H9 (cell line): Measurements from ENCODE around the gene TMEM201. TPM values are rescaled to one million over a fixed set of nuclear protein-coding genes. Genes with fewer than 3 reads are reported as not detected.

Source experiments
- DNase-seq: peaks from one replicate; pipeline ENCODE4 v3.0.0-alpha.2; 2017
- H2AFZ ChIP-seq: one replicate; pipeline ENCODE4 v1.6.1; 2013; ENCODE audit warnings: mild to moderate bottlenecking, low read length, control low read depth, moderate library complexity
- H2AK5ac ChIP-seq: 2 replicates; pipeline ENCODE4 v1.6.1; 2013; ENCODE audit warnings: low read length, control low read depth, mixed read lengths; ENCODE audit not compliant: insufficient read length
- H2BK120ac ChIP-seq: one replicate; pipeline ENCODE4 v1.6.1; 2013; ENCODE audit warnings: low read depth, mild to moderate bottlenecking, low read length, control low read depth, inconsistent platforms; ENCODE audit not compliant: poor library complexity, severe bottlenecking
- H2BK12ac ChIP-seq: 2 replicates; pipeline ENCODE4 v1.6.1; 2013; ENCODE audit warnings: low read length, control low read depth, mixed read lengths, low read depth; ENCODE audit not compliant: insufficient read length
- H2BK15ac ChIP-seq: 2 replicates; pipeline ENCODE4 v1.6.1; 2013; ENCODE audit warnings: low read depth, low read length, control low read depth
- H2BK20ac ChIP-seq: one replicate; pipeline ENCODE4 v1.6.1; 2013; ENCODE audit warnings: low read depth, mild to moderate bottlenecking, low read length, control low read depth, inconsistent platforms; ENCODE audit not compliant: poor library complexity, severe bottlenecking
- H2BK5ac ChIP-seq: 2 replicates; pipeline ENCODE4 v1.6.1; 2013; ENCODE audit warnings: low read length, control low read depth, mixed read lengths; ENCODE audit not compliant: insufficient read length
- H3K14ac ChIP-seq: 2 replicates; pipeline ENCODE4 v1.6.1; 2013; ENCODE audit warnings: low read length, control low read depth; ENCODE audit not compliant: insufficient read depth
- H3K18ac ChIP-seq: 2 replicates; pipeline ENCODE4 v1.6.1; 2013; ENCODE audit warnings: low read depth, mild to moderate bottlenecking, mixed read lengths, low read length, control low read depth; ENCODE audit not compliant: insufficient read length
- H3K23ac ChIP-seq: 2 replicates; pipeline ENCODE4 v1.6.1; 2013; ENCODE audit warnings: low read length, control low read depth, mixed read lengths, low read depth; ENCODE audit not compliant: insufficient read length
- H3K23me2 ChIP-seq: 2 replicates; pipeline ENCODE4 v1.6.1; 2013; ENCODE audit warnings: low read depth, mild to moderate bottlenecking, mixed read lengths, low read length, control low read depth; ENCODE audit not compliant: insufficient read length, poor library complexity, severe bottlenecking
- H3K27ac ChIP-seq: 2 replicates; pipeline ENCODE4 v1.5.1; 2013; ENCODE audit warnings: low read length, control low read depth, mixed read lengths, low read depth; ENCODE audit not compliant: insufficient read length
- H3K27me3 ChIP-seq: 2 replicates; pipeline ENCODE4 v1.6.1; 2013; ENCODE audit warnings: low read length, control low read depth, inconsistent platforms; ENCODE audit not compliant: insufficient read depth
- H3K4ac ChIP-seq: 2 replicates; pipeline ENCODE4 v1.6.1; 2013; ENCODE audit warnings: low read depth, mild to moderate bottlenecking, control low read depth, inconsistent platforms, low read length, moderate library complexity
- H3K4me1 ChIP-seq: 2 replicates; pipeline ENCODE4 v1.6.1; 2013; ENCODE audit warnings: low read length, control low read depth, inconsistent platforms; ENCODE audit not compliant: insufficient read depth
- H3K4me2 ChIP-seq: 2 replicates; pipeline ENCODE4 v1.6.1; 2013; ENCODE audit warnings: low read length, control low read depth, mixed read lengths; ENCODE audit not compliant: insufficient read length, insufficient read depth
- H3K56ac ChIP-seq: 2 replicates; pipeline ENCODE4 v1.6.1; 2013; ENCODE audit warnings: low read depth, mild to moderate bottlenecking, mixed read lengths, low read length, control low read depth; ENCODE audit not compliant: insufficient read length
- H3K79me1 ChIP-seq: 2 replicates; pipeline ENCODE4 v1.6.1; 2013; ENCODE audit warnings: low read depth, mild to moderate bottlenecking, moderate library complexity, low read length, control low read depth, inconsistent platforms; ENCODE audit not compliant: insufficient read depth, poor library complexity, severe bottlenecking
- H3K79me2 ChIP-seq: 2 replicates; pipeline ENCODE4 v1.6.1; 2013; ENCODE audit warnings: low read length, control low read depth, inconsistent platforms; ENCODE audit not compliant: insufficient read depth
- H3K9ac ChIP-seq: 2 replicates; pipeline ENCODE4 v1.6.1; 2013; ENCODE audit warnings: low read length, control low read depth, mixed read lengths; ENCODE audit not compliant: insufficient read length; ENCODE audit errors: extremely low read depth
- H3K9me3 ChIP-seq: one replicate; pipeline ENCODE4 v1.6.1; 2013; ENCODE audit warnings: low read depth, low read length, inconsistent platforms; ENCODE audit not compliant: control insufficient read depth
- H3T11ph ChIP-seq: one replicate; pipeline ENCODE4 v1.6.1; 2013; ENCODE audit warnings: mild to moderate bottlenecking, low read length, control low read depth, inconsistent platforms
- H4K20me1 ChIP-seq: one replicate; pipeline ENCODE4 v1.6.1; 2013; ENCODE audit not compliant: control insufficient read depth, insufficient read length, insufficient read depth
- H4K5ac ChIP-seq: 2 replicates; pipeline ENCODE4 v1.6.1; 2013; ENCODE audit warnings: low read depth, mild to moderate bottlenecking, mixed read lengths, low read length, control low read depth; ENCODE audit not compliant: insufficient read length
- H4K8ac ChIP-seq: replicated peaks from 2 replicates; pipeline ENCODE4 v1.6.1; 2013; ENCODE audit warnings: low read length, control low read depth, mixed read lengths, low read depth; ENCODE audit not compliant: insufficient read length
- H4K91ac ChIP-seq: 2 replicates; pipeline ENCODE4 v1.6.1; 2013; ENCODE audit warnings: low read depth, mild to moderate bottlenecking, moderate library complexity, mixed read lengths, low read length, control low read depth; ENCODE audit not compliant: insufficient read length
- H3K27ac Mint-ChIP-seq, 3 experiments: 2 replicates in 2 of 3; 3 replicates in 1 of 3; pipeline ENCODE4 v1.8.0; 2020 to 2021; ENCODE audit warnings: mixed read lengths in 3 of 3, mild to moderate bottlenecking in 1 of 3, moderate library complexity in 1 of 3
- H3K27me3 Mint-ChIP-seq: 2 replicates; pipeline ENCODE4 v1.8.0; 2021; ENCODE audit warnings: low read depth, mild to moderate bottlenecking, moderate library complexity, mixed read lengths
- H3K36me3 Mint-ChIP-seq, 3 experiments: 2 replicates in 2 of 3; 3 replicates in 1 of 3; pipeline ENCODE4 v1.8.0; 2020 to 2021; ENCODE audit warnings: low read depth in 3 of 3, mixed read lengths in 3 of 3; ENCODE audit not compliant: insufficient read depth in 1 of 3
- H3K4me1 Mint-ChIP-seq, 2 experiments: 2 replicates each; pipeline ENCODE4 v1.8.0; 2020; ENCODE audit warnings: mixed read lengths in 2 of 2
- H3K4me3 Mint-ChIP-seq, 2 experiments: 2 replicates in 1 of 2; 3 replicates in 1 of 2; pipeline ENCODE4 v1.8.0; 2020 to 2021; ENCODE audit warnings: mild to moderate bottlenecking in 2 of 2, mixed read lengths in 2 of 2, moderate library complexity in 1 of 2
- H3K9me3 Mint-ChIP-seq, 2 experiments: 2 replicates in 1 of 2; 3 replicates in 1 of 2; pipeline ENCODE4 v1.8.0; 2020; ENCODE audit warnings: mild to moderate bottlenecking in 2 of 2, mixed read lengths in 2 of 2, moderate library complexity in 1 of 2
- WGBS: extraction: QIAGEN DNeasy Blood & Tissue Kit; methylation state at CpG from one replicate; pipeline ENCODE4 v1.1.7; 2013; ENCODE audit warnings: missing lambda C conversion rate, low lambda C conversion rate, mixed read lengths; ENCODE audit not compliant: insufficient read length; ENCODE audit errors: extremely low coverage; 5-methylcytosine and 5-hydroxymethylcytosine counted together
- total RNA-seq: library from RNA; stranded (reverse); gene quantifications from 2 replicates; pipeline ENCODE4 v1.2.1, GENCODE V29; 2021
- TF ChIP-seq, protein P1 (sequence below): fragments of 200-600 bp; sonication (generic); conservative IDR thresholded peaks from 3 replicates; pipeline ENCODE4 v1.8.0; 2021; ENCODE audit warnings: antibody characterized with exemption, mild to moderate bottlenecking

TMEM201 gene
- total RNA-seq, 1 experiment from 2014 or later, result 31.0 TPM

DNA sequence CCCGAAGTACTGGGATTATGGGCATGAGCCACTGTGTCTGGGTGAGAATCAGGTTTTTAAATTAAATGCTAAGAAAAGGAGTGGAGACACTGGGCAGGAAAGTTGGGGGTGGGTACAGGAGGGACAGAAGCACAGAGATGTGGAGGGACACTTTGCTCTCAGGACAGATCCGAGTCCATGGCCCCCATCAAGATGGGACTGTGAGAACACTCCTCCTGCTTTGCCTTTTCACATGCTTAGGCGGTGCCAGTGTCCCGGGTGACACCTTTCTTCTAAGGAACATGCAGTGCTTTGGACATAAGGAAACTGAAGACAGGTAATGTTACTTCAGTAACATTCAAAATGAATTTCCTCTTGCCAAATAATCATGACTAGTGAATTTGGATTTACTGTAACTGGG is 32.8 kb upstream of the TMEM201 start:
- Histone ChIP-seq H3K18ac (no peak overlapping the region), H2BK20ac (no peak overlapping the region), H3K23ac (no peak overlapping the region), H3K79me1 (peaks cover 3% of the 10 kb centered on the region), H3K4me2 (no peak overlapping the region), H3K9ac (no peak overlapping the region), H3K4me1 (no peaks in the 10 kb centered on the region), H2AK5ac (no peak overlapping the region), H3T11ph (no peak overlapping the region), H3K27ac (no peak overlapping the region), H4K8ac (no peak overlapping the region), H3K56ac (no peak overlapping the region), H4K91ac (no peak overlapping the region), H3K9me3 (no peaks in the 10 kb centered on the region), H4K20me1 (no peaks in the 10 kb centered on the region), H2BK15ac (no peak overlapping the region), H3K4ac (no peak overlapping the region), H3K14ac (no peak overlapping the region), H3K27me3 (no peaks in the 10 kb centered on the region), H2BK5ac (no peak overlapping the region), H3K23me2 (no peaks in the 10 kb centered on the region), H4K5ac (no peak overlapping the region), H2BK120ac (no peak overlapping the region), H2AFZ (no peak overlapping the region), H2BK12ac (no peak overlapping the region), H3K79me2 (peaks cover 2% of the 10 kb centered on the region; the same call in 1 of the 2 replicates)
- Mint-ChIP-seq H3K27ac (no peak overlapping the region), H3K27me3 (peaks cover 60% of the 10 kb centered on the region), H3K9me3 (no peaks in the 10 kb centered on the region), H3K36me3 (peaks cover 26 to 52% (median 44%) of the 10 kb centered on the region in 3 experiments; a peak in 6 of 7 replicates), H3K4me3 (no peak overlapping the region), H3K4me1 (peaks cover 5 to 6% of the 10 kb centered on the region in 2 experiments)
- TF ChIP-seq, protein P1, sequence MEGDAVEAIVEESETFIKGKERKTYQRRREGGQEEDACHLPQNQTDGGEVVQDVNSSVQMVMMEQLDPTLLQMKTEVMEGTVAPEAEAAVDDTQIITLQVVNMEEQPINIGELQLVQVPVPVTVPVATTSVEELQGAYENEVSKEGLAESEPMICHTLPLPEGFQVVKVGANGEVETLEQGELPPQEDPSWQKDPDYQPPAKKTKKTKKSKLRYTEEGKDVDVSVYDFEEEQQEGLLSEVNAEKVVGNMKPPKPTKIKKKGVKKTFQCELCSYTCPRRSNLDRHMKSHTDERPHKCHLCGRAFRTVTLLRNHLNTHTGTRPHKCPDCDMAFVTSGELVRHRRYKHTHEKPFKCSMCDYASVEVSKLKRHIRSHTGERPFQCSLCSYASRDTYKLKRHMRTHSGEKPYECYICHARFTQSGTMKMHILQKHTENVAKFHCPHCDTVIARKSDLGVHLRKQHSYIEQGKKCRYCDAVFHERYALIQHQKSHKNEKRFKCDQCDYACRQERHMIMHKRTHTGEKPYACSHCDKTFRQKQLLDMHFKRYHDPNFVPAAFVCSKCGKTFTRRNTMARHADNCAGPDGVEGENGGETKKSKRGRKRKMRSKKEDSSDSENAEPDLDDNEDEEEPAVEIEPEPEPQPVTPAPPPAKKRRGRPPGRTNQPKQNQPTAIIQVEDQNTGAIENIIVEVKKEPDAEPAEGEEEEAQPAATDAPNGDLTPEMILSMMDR, result no peak
- no CpG with 5 or more reads among the region's 4 CpGs for WGBS
- no peak for DNase-seq
